Trophoblast cell (in vitro differentiated cells and primary cell): ENCODE results near the gene AACS.

ENCODE experiments used
- DNase-seq, 2 donors: peaks; one replicate each; pipeline ENCODE4 v3.0.0-alpha.2; 2016
- H2AFZ ChIP-seq: 2 replicates; pipeline ENCODE4 v1.6.1; 2013; ENCODE audit warnings: low read length, moderate library complexity, mild to moderate bottlenecking; ENCODE audit not compliant: insufficient read depth, poor library complexity
- H2AK5ac ChIP-seq: 2 replicates; pipeline ENCODE4 v1.6.1; 2013; ENCODE audit warnings: mild to moderate bottlenecking, low read length
- H2BK120ac ChIP-seq: 2 replicates; pipeline ENCODE4 v1.6.1; 2013; ENCODE audit warnings: low read length, mild to moderate bottlenecking, moderate library complexity; ENCODE audit not compliant: insufficient read depth, poor library complexity
- H2BK12ac ChIP-seq: 2 replicates; pipeline ENCODE4 v1.6.1; 2013; ENCODE audit warnings: mild to moderate bottlenecking, low read length, moderate library complexity
- H2BK5ac ChIP-seq: 2 replicates; pipeline ENCODE4 v1.6.1; 2013; ENCODE audit warnings: low read length, low read depth, moderate library complexity, mild to moderate bottlenecking; ENCODE audit not compliant: poor library complexity
- H3K14ac ChIP-seq: 2 replicates; pipeline ENCODE4 v1.6.1; 2013; ENCODE audit warnings: mild to moderate bottlenecking, low read length
- H3K18ac ChIP-seq: 2 replicates; pipeline ENCODE4 v1.6.1; 2013; ENCODE audit warnings: mild to moderate bottlenecking, low read length
- H3K23ac ChIP-seq: 2 replicates; pipeline ENCODE4 v1.6.1; 2013; ENCODE audit warnings: low read length
- H3K27ac ChIP-seq: 2 replicates; pipeline ENCODE4 v1.5.1; 2013; ENCODE audit warnings: low read depth, mild to moderate bottlenecking, inconsistent platforms, low read length, moderate library complexity
- H3K27me3 ChIP-seq: 2 replicates; pipeline ENCODE4 v1.6.1; 2013; ENCODE audit warnings: inconsistent platforms, mild to moderate bottlenecking, low read length, moderate library complexity; ENCODE audit not compliant: insufficient read depth
- H3K36me3 ChIP-seq, 2 experiments: 1 replicate in 1 of 2; 2 replicates in 1 of 2; pipeline ENCODE4 v1.6.1; 2013; ENCODE audit warnings: low read length in 2 of 2, mild to moderate bottlenecking in 2 of 2, moderate library complexity in 1 of 2; ENCODE audit not compliant: insufficient read depth in 2 of 2, control insufficient read depth in 1 of 2
- H3K4ac ChIP-seq: 2 replicates; pipeline ENCODE4 v1.6.1; 2013; ENCODE audit warnings: low read depth, mild to moderate bottlenecking, low read length, moderate library complexity
- H3K4me1 ChIP-seq, 2 experiments: 1 replicate in 1 of 2; 2 replicates in 1 of 2; pipeline ENCODE4 v1.6.1; 2013; ENCODE audit warnings: low read length in 2 of 2, mild to moderate bottlenecking in 2 of 2, moderate library complexity in 1 of 2; ENCODE audit not compliant: insufficient read depth in 2 of 2, control insufficient read depth in 1 of 2
- H3K4me2 ChIP-seq: 2 replicates; pipeline ENCODE4 v1.6.1; 2013; ENCODE audit warnings: inconsistent platforms, mild to moderate bottlenecking, low read length, moderate library complexity
- H3K4me3 ChIP-seq: 2 replicates; pipeline ENCODE4 v1.5.1; 2013; ENCODE audit warnings: mild to moderate bottlenecking, low read depth, low read length, inconsistent platforms
- H3K79me1 ChIP-seq: one replicate; pipeline ENCODE4 v1.6.1; 2013; ENCODE audit warnings: low read length
- H3K79me2 ChIP-seq: 2 replicates; pipeline ENCODE4 v1.6.1; 2013; ENCODE audit warnings: low read length, mild to moderate bottlenecking; ENCODE audit not compliant: control insufficient read depth, insufficient read depth, poor library complexity
- H3K9ac ChIP-seq: 2 replicates; pipeline ENCODE4 v1.6.1; 2013; ENCODE audit warnings: mild to moderate bottlenecking, low read length
- H3K9me3 ChIP-seq: 2 replicates; pipeline ENCODE4 v1.6.1; 2013; ENCODE audit warnings: low read depth, mild to moderate bottlenecking, control low read depth, inconsistent platforms, low read length; ENCODE audit not compliant: insufficient read depth
- H4K12ac ChIP-seq: 2 replicates; pipeline ENCODE4 v1.6.1; 2013; ENCODE audit warnings: low read depth, mild to moderate bottlenecking, low read length, moderate library complexity
- H4K8ac ChIP-seq: 2 replicates; pipeline ENCODE4 v1.6.1; 2013; ENCODE audit warnings: low read depth, mild to moderate bottlenecking, low read length, moderate library complexity
- H4K91ac ChIP-seq: one replicate; pipeline ENCODE4 v1.6.1; 2013; ENCODE audit warnings: low read depth, mild to moderate bottlenecking, low read length, moderate library complexity
- WGBS: extraction: QIAGEN DNeasy Blood & Tissue Kit; methylation state at CpG from one replicate; pipeline ENCODE4 v1.1.7; 2013; ENCODE audit warnings: missing lambda C conversion rate; ENCODE audit not compliant: insufficient read length, insufficient coverage; ENCODE audit errors: extremely low coverage; 5-methylcytosine and 5-hydroxymethylcytosine counted together

The AACS gene

GRCh38 chr12:125149160-125150108 is 84.2 kb downstream of the AACS start:
- no peak overlapping the region for H3K9ac ChIP-seq
- H3K14ac ChIP-seq = no peak overlapping the region
- no peaks in the 10 kb centered on the region for H3K36me3 ChIP-seq
- H3K4ac ChIP-seq = no peak overlapping the region
- H3K27me3 ChIP-seq = no peaks in the 10 kb centered on the region
- H3K4me3 ChIP-seq = no peak overlapping the region
- DNase-seq = no peak
- no peak overlapping the region for H4K8ac ChIP-seq
- no peak overlapping the region for H4K91ac ChIP-seq
- H2AK5ac ChIP-seq = no peak overlapping the region
- H2BK120ac ChIP-seq = no peak overlapping the region
- no CpG with 5 or more reads among the region's 11 CpGs for WGBS
- no peak overlapping the region for H2BK12ac ChIP-seq
- no peaks in the 10 kb centered on the region for H3K79me2 ChIP-seq
- no peaks in the 10 kb centered on the region for H3K79me1 ChIP-seq
- H3K9me3 ChIP-seq = peaks cover 6% of the 10 kb centered on the region
- no peak overlapping the region for H3K23ac ChIP-seq
- H3K4me1 ChIP-seq = no peaks in the 10 kb centered on the region
- H3K27ac ChIP-seq = no peak overlapping the region
- no peak overlapping the region for H2AFZ ChIP-seq
- no peak overlapping the region for H3K4me2 ChIP-seq
- H2BK5ac ChIP-seq = no peak overlapping the region
- no peak overlapping the region for H3K18ac ChIP-seq
- no peak overlapping the region for H4K12ac ChIP-seq

GRCh38 chr12:125151284-125151683 is 86.0 kb downstream of the AACS start:
- Histone ChIP-seq H3K79me1 (no peaks in the 10 kb centered on the region), H3K4ac (no peak overlapping the region), H3K79me2 (no peaks in the 10 kb centered on the region), H2BK5ac (no peak overlapping the region), H3K23ac (no peak overlapping the region), H3K18ac (no peak overlapping the region), H3K4me3 (no peak overlapping the region), H2AK5ac (no peak overlapping the region), H2AFZ (no peak overlapping the region), H3K27ac (no peak overlapping the region), H3K4me1 (no peaks in the 10 kb centered on the region), H3K36me3 (no peaks in the 10 kb centered on the region), H3K9ac (no peak overlapping the region), H2BK120ac (no peak overlapping the region), H3K9me3 (peaks cover 3% of the 10 kb centered on the region), H3K27me3 (no peaks in the 10 kb centered on the region), H4K8ac (no peak overlapping the region), H4K91ac (no peak overlapping the region), H2BK12ac (no peak overlapping the region), H4K12ac (no peak overlapping the region), H3K4me2 (no peak overlapping the region), H3K14ac (no peak overlapping the region)
- no CpG with 5 or more reads among the region's 9 CpGs for WGBS
- DNase-seq = peak; percentile 88 to 93

- Histone ChIP-seq H3K36me3 (no peaks in the 10 kb centered on the region), H4K91ac (no peak overlapping the region), H3K27me3 (no peaks in the 10 kb centered on the region), H3K4ac (no peak overlapping the region), H3K4me3 (no peak overlapping the region), H3K79me1 (no peaks in the 10 kb centered on the region), H2BK12ac (no peak overlapping the region), H4K12ac (no peak overlapping the region), H2AFZ (no peak overlapping the region), H3K14ac (no peak overlapping the region), H3K9me3 (peaks cover 2% of the 10 kb centered on the region), H2AK5ac (no peak overlapping the region), H2BK120ac (no peak overlapping the region), H4K8ac (no peak overlapping the region), H3K4me2 (no peak overlapping the region), H2BK5ac (no peak overlapping the region), H3K79me2 (no peaks in the 10 kb centered on the region), H3K18ac (no peak overlapping the region), H3K9ac (no peak overlapping the region), H3K23ac (no peak overlapping the region), H3K4me1 (no peaks in the 10 kb centered on the region), H3K27ac (no peak overlapping the region)
- no peak for DNase-seq
- no CpG with 5 or more reads among the region's 7 CpGs for WGBS
Measured at GRCh38 chr12:125152463-125152862, 87.2 kb downstream of the AACS start.

GRCh38 chr12:125155366-125155765 is 90.1 kb downstream of the AACS start:
- no peak overlapping the region for H2AFZ ChIP-seq
- H4K91ac ChIP-seq = no peak overlapping the region
- H3K27me3 ChIP-seq = no peaks in the 10 kb centered on the region
- H3K4me2 ChIP-seq = no peak overlapping the region
- no peak overlapping the region for H3K4me3 ChIP-seq
- no peak overlapping the region for H3K23ac ChIP-seq
- H3K9ac ChIP-seq = no peak overlapping the region
- no peak overlapping the region for H4K8ac ChIP-seq
- H3K4ac ChIP-seq = no peak overlapping the region
- H3K36me3 ChIP-seq = no peaks in the 10 kb centered on the region
- no peak overlapping the region for H2BK12ac ChIP-seq
- no peak overlapping the region for H3K18ac ChIP-seq
- peaks cover 2% of the 10 kb centered on the region for H3K9me3 ChIP-seq
- no peaks in the 10 kb centered on the region for H3K4me1 ChIP-seq
- no peak overlapping the region for H2BK5ac ChIP-seq
- no peak overlapping the region for H2AK5ac ChIP-seq
- no peak overlapping the region for H3K14ac ChIP-seq
- H3K27ac ChIP-seq = no peak overlapping the region
- no peak overlapping the region for H2BK120ac ChIP-seq
- DNase-seq = no peak
- no peak overlapping the region for H4K12ac ChIP-seq
- no CpG with 5 or more reads among the region's 6 CpGs for WGBS
- H3K79me1 ChIP-seq = no peaks in the 10 kb centered on the region
- no peaks in the 10 kb centered on the region for H3K79me2 ChIP-seq
